NCI-H146 treated with DMSO at 0.1 percent for 48 hours (cell line): ENCODE results near the gene CTNNA2.

ENCODE experiments used
- DNase-seq: peaks from one replicate; lab custom pipeline; 2025; ENCODE audit not compliant: unreplicated experiment; lab: John Stamatoyannopoulos, UW

The CTNNA2 gene

GRCh38 chr2:80252294-80252986 lies 739.6 kb downstream of the CTNNA2 start:
- DNase-seq = no peak

GRCh38 chr2:80255918-80256781 lies 743.3 kb downstream of the CTNNA2 start:
- no peak for DNase-seq

GRCh38 chr2:80256782-80257167 lies 743.9 kb downstream of the CTNNA2 start:
- DNase-seq = no peak

- no peak for DNase-seq
Observed at GRCh38 chr2:80257450-80257849, 744.6 kb downstream of the CTNNA2 start.

- no peak for DNase-seq
Observed at GRCh38 chr2:80258341-80258740, 745.5 kb downstream of the CTNNA2 start.

- DNase-seq = no peak
Observed at GRCh38 chr2:80258793-80259192, 745.9 kb downstream of the CTNNA2 start.

- no peak for DNase-seq
Observed at GRCh38 chr2:80259292-80259691, 746.4 kb downstream of the CTNNA2 start.

GRCh38 chr2:80266231-80266630 lies 753.4 kb downstream of the CTNNA2 start:
- DNase-seq = no peak

- DNase-seq = no peak
Observed at GRCh38 chr2:80269806-80270205, 757.0 kb downstream of the CTNNA2 start.

GRCh38 chr2:80280598-80280997 lies 767.7 kb downstream of the CTNNA2 start:
- no peak for DNase-seq

GRCh38 chr2:80281049-80281448 lies 768.2 kb downstream of the CTNNA2 start:
- no peak for DNase-seq

- DNase-seq = no peak
Observed at GRCh38 chr2:80288576-80288975, 775.7 kb downstream of the CTNNA2 start.

- DNase-seq = no peak
Observed at GRCh38 chr2:80291656-80292055, 778.8 kb downstream of the CTNNA2 start.

GRCh38 chr2:80292474-80292873 lies 779.6 kb downstream of the CTNNA2 start:
- no peak for DNase-seq

- DNase-seq = no peak
Observed at GRCh38 chr2:80293039-80293438, 780.2 kb downstream of the CTNNA2 start.

GRCh38 chr2:80298954-80299353 lies 786.1 kb downstream of the CTNNA2 start:
- DNase-seq = no peak

- DNase-seq = no peak
Observed at GRCh38 chr2:80299661-80300060, 786.8 kb downstream of the CTNNA2 start.

GRCh38 chr2:80300346-80300745 lies 787.5 kb downstream of the CTNNA2 start:
- no peak for DNase-seq

- no peak for DNase-seq
Observed at GRCh38 chr2:80300954-80301353, 788.1 kb downstream of the CTNNA2 start.

- DNase-seq = no peak
Observed at GRCh38 chr2:80302001-80302313, 789.1 kb downstream of the CTNNA2 start.

GRCh38 chr2:80302314-80303005 lies 789.6 kb downstream of the CTNNA2 start:
- DNase-seq = no peak
